Stomach (tissue), 4 donors: ENCODE data around the gene ASTN2.

Experiments
- EP300 ChIP-seq: sonication (generic); formaldehyde crosslinking; IDR thresholded peaks from one replicate; pipeline ENCODE4 v1.6.1; 2017; ENCODE audit warnings: antibody characterized with exemption
- POLR2A ChIP-seq, 4 donors: fragments of 450-650 bp; IDR thresholded peaks; one replicate each; pipeline ENCODE4 v1.6.1; 2016; ENCODE audit warnings: antibody characterized with exemption in 4 of 4, control low read depth in 2 of 4, mild to moderate bottlenecking in 1 of 4, moderate library complexity in 1 of 4
- POLR2AphosphoS5 ChIP-seq, 3 donors: sonication (generic); formaldehyde crosslinking; IDR thresholded peaks; one replicate each; pipeline ENCODE4 v1.6.1; 2016; ENCODE audit warnings: antibody characterized with exemption in 3 of 3
- TF ChIP-seq, protein P1 (sequence below), 7 experiments: fragments of 450-650 bp in 4 of 7; fragments of 200-600 bp in 3 of 7; sonication (generic) in 3 of 7; IDR thresholded peaks; one replicate each; pipeline ENCODE4 v1.5.1; 2016 to 2019; ENCODE audit warnings: antibody characterized with exemption in 7 of 7, control low read depth in 2 of 7, mild to moderate bottlenecking in 1 of 7

DNA sequence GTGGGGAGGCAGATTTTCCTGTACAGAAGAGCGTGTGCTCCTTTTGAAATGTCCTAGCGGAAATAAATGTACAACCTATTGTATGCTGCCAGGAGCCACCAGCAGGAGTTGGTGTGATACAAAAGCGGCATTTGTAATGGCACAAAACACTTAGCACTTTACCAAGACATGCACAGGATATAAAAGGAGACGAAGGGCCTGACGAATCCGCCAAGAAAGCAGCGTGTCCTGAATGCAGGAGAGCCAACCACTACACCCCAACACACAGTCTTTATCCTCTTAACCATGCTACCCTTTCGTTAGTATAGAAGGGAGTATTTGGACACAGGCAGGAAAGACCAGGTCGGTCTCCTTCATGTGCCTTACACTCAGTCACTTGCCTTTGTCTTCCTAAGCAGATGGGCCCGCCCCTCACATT, 509.7 kb downstream of the ASTN2 start:
- TF ChIP-seq EP300 (no peak), POLR2A (IDR thresholded peaks at IDR 0.05) (no peak), POLR2AphosphoS5 (IDR thresholded peaks at IDR 0.05) (no peak)
- TF ChIP-seq, protein P1, sequence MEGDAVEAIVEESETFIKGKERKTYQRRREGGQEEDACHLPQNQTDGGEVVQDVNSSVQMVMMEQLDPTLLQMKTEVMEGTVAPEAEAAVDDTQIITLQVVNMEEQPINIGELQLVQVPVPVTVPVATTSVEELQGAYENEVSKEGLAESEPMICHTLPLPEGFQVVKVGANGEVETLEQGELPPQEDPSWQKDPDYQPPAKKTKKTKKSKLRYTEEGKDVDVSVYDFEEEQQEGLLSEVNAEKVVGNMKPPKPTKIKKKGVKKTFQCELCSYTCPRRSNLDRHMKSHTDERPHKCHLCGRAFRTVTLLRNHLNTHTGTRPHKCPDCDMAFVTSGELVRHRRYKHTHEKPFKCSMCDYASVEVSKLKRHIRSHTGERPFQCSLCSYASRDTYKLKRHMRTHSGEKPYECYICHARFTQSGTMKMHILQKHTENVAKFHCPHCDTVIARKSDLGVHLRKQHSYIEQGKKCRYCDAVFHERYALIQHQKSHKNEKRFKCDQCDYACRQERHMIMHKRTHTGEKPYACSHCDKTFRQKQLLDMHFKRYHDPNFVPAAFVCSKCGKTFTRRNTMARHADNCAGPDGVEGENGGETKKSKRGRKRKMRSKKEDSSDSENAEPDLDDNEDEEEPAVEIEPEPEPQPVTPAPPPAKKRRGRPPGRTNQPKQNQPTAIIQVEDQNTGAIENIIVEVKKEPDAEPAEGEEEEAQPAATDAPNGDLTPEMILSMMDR (IDR thresholded peaks at IDR 0.05) = no peak
